Measurements from ENCODE around the gene ZNF324B.

DNA sequence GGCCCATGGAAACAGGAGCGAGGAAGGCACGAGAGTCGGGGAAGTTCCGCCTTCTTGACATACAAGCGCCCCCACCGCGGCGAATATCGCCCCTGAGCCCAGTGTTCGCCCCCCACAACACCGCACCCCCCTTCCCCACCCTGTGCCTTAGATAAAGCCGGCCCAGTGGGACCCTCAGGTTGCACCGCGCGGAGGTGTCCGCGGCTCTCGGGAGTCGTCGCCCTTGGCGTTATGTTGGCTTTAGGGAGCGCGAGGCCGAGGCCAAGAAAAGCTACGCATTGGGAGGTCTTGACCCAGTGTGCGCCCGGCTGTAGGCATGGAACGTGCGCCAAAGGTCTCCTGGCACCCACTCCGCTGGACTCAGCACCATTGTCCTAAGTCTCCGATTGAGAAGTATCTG lies 10.9 kb upstream of the ZNF324B start:
- no peak for TF ChIP-seq CTCF (IDR thresholded peaks at IDR 0.05)
- no peak for TF ChIP-seq POLR2A (IDR thresholded peaks at IDR 0.05)
